Measurements from ENCODE around the gene RPA1.

DNA sequence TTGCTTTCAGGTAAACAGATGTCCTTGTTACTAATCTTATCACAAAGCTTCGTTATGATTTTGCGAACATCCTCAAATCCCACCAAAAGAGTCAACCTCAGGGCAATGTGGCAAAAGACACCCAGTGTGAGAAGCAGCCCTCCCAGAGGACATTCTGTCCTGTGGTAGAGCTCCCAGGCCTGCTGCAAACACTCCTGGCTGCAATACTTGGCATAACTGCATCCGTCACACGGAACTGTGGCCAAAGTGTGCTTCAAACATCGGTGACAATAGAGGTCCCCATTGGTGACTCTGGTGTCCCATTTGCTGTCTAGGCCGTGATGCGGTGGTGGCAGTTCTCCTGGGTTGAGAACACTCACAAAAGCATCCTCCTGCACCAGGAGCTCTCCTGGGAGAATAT lies 29.6 kb upstream of the RPA1 start:
- TF ChIP-seq, protein P1, sequence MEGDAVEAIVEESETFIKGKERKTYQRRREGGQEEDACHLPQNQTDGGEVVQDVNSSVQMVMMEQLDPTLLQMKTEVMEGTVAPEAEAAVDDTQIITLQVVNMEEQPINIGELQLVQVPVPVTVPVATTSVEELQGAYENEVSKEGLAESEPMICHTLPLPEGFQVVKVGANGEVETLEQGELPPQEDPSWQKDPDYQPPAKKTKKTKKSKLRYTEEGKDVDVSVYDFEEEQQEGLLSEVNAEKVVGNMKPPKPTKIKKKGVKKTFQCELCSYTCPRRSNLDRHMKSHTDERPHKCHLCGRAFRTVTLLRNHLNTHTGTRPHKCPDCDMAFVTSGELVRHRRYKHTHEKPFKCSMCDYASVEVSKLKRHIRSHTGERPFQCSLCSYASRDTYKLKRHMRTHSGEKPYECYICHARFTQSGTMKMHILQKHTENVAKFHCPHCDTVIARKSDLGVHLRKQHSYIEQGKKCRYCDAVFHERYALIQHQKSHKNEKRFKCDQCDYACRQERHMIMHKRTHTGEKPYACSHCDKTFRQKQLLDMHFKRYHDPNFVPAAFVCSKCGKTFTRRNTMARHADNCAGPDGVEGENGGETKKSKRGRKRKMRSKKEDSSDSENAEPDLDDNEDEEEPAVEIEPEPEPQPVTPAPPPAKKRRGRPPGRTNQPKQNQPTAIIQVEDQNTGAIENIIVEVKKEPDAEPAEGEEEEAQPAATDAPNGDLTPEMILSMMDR (conservative IDR thresholded peaks at IDR 0.05) = no peak
- no peak for TF ChIP-seq EZH2 (IDR thresholded peaks at IDR 0.05; ENCODE audit: low read depth)

Data from PC-9 (cell line).